Bronchial epithelial cell (primary cell): ENCODE data around the gene KRT82. TPM values are rescaled to one million over a fixed set of nuclear protein-coding genes. Genes with fewer than 3 reads are reported as not detected.
"Not testable (repeated sequence)": the region's sequence is repeated elsewhere in the genome, so short reads cannot be mapped to it uniquely, and the experiment has no call there.

Experiments
- DNase-seq: peaks from one replicate; pipeline ENCODE4 v3.0.0-alpha.2; 2010; ENCODE audit warnings: low read depth
- FAIRE-seq: peaks from 2 replicates; lab custom pipeline; 2011; peaks lifted over from hg19 to GRCh38; lab: Jason Lieb, UNC
- H3K27me3 ChIP-seq: 2 replicates; pipeline ENCODE4 v1.5.1; 2011; ENCODE audit warnings: low read length; ENCODE audit not compliant: control insufficient read depth, insufficient read depth
- H3K36me3 ChIP-seq: 2 replicates; pipeline ENCODE4 v1.5.1; 2011; ENCODE audit warnings: low read length; ENCODE audit not compliant: control insufficient read depth, insufficient read depth
- H3K4me3 ChIP-seq: 2 replicates; pipeline ENCODE4 v1.5.1; 2011; ENCODE audit warnings: mild to moderate bottlenecking, low read depth, low read length, control low read depth
- CTCF ChIP-seq: IDR thresholded peaks from 2 replicates; pipeline ENCODE4 v1.5.1; 2011; ENCODE audit warnings: mild to moderate bottlenecking, moderate library complexity, low read length, control low read depth, inconsistent platforms; ENCODE audit not compliant: insufficient read depth, severe bottlenecking
- total RNA-seq: library from RNA; depleted of rRNA; stranded (reverse); fragments of >200 nt; gene quantifications from 2 replicates; pipeline ENCODE4 v1.2.1, GENCODE V29; 2014

KRT82 gene
- total RNA-seq: not detected in 2 replicates

- FAIRE-seq (no peak), DNase-seq (no peak)
- no peak for TF ChIP-seq CTCF
- no peak within 1 kb of the TSS for H3K4me3 ChIP-seq
- H3K27me3 ChIP-seq: no peaks in the 10 kb centered on the region
- H3K36me3 ChIP-seq: no peaks in the 10 kb centered on the region
These were observed at the start of gene KRT82 for GRCh38 chr12:52405922-52406385. KRT82 (minus strand) TSS chr12:52406335; CDS start chr12:52406277, 58 bp downstream.

GRCh38 chr12:52455821-52456220, 49.7 kb upstream of the KRT82 start:
- Histone ChIP-seq H3K36me3 (no peaks in the 10 kb centered on the region), H3K27me3 (no peaks in the 10 kb centered on the region), H3K4me3 (no peak overlapping the region)
- no peak for TF ChIP-seq CTCF
- peak; percentile 95 for DNase-seq
- FAIRE-seq: no peak

GRCh38 chr12:52454411-52455201, 48.5 kb upstream of the KRT82 start:
- H3K36me3 ChIP-seq: no peaks in the 10 kb centered on the region
- no peaks in the 10 kb centered on the region for H3K27me3 ChIP-seq
- peak; percentile 79 for DNase-seq
- TF ChIP-seq CTCF: no peak
- FAIRE-seq: no peak
- H3K4me3 ChIP-seq: no peak overlapping the region

- TF ChIP-seq CTCF: no peak
- FAIRE-seq (peak; percentile 62), DNase-seq (peak; percentile 98)
- Histone ChIP-seq H3K36me3 (peaks cover 2% of the 10 kb centered on the region), H3K27me3 (no peaks in the 10 kb centered on the region), H3K4me3 (no peak within 1 kb of the TSS)
These were observed 46.0 kb upstream of the KRT82 start, which contains the start of gene KRT6B for GRCh38 chr12:52452101-52452500. KRT6B (minus strand) TSS chr12:52452146; CDS start chr12:52452078, 68 bp downstream.

- DNase-seq (no peak), FAIRE-seq (peak; percentile 40)
- Histone ChIP-seq H3K36me3 (peaks cover 2% of the 10 kb centered on the region), H3K4me3 (no peak overlapping the region), H3K27me3 (no peaks in the 10 kb centered on the region)
- TF ChIP-seq CTCF: no peak
These were observed 42.1 kb upstream of the KRT82 start for GRCh38 chr12:52448228-52448627.

- FAIRE-seq, H3K4me3 ChIP-seq, H3K27me3 ChIP-seq, H3K36me3 ChIP-seq, DNase-seq: not testable (repeated sequence)
These were observed 41.1 kb upstream of the KRT82 start for GRCh38 chr12:52447196-52447595.
